Ascending aorta (tissue), 2 donors: Measurements from ENCODE around the gene MED9. TPM values are rescaled to one million over a fixed set of nuclear protein-coding genes. Genes with fewer than 3 reads are reported as not detected.
"Not testable (repeated sequence)": the region's sequence is repeated elsewhere in the genome, so short reads cannot be mapped to it uniquely, and the experiment has no call there.

Experiments used
- DNase-seq, 2 donors: peaks; one replicate each; pipeline ENCODE4 v3.0.0-alpha.2; 2019; ENCODE audit warnings: low spot score in 2 of 2
- H3K27ac ChIP-seq, 2 donors: fragments of 200-600 bp; sonication (generic); one replicate each; pipeline ENCODE4 v1.5.1; 2016 to 2017; ENCODE audit warnings: mild to moderate bottlenecking in 1 of 2
- H3K27me3 ChIP-seq: fragments of 200-600 bp; sonication (generic); one replicate; pipeline ENCODE4 v1.5.1; 2017
- H3K36me3 ChIP-seq, 2 donors: fragments of 200-600 bp; sonication (generic); one replicate each; pipeline ENCODE4 v1.5.1; 2016
- H3K4me1 ChIP-seq, 2 donors: fragments of 200-600 bp; sonication (generic); one replicate each; pipeline ENCODE4 v1.5.1; 2016 to 2017; ENCODE audit warnings: mild to moderate bottlenecking in 1 of 2
- H3K4me3 ChIP-seq, 2 donors: fragments of 200-600 bp; sonication (generic); one replicate each; pipeline ENCODE4 v1.5.1; 2016 to 2017; ENCODE audit warnings: mild to moderate bottlenecking in 1 of 2
- H3K9me3 ChIP-seq, 2 donors: fragments of 200-600 bp; sonication (generic); one replicate each; pipeline ENCODE4 v1.5.1; 2016
- intact Hi-C: fragments of 100-400 bp; cut with DNase I; formaldehyde crosslinking; loops from one replicate; pipeline ENCODE4 v1.15.1; 2023
- total RNA-seq: library from RNA; depleted of rRNA; stranded (reverse); fragments of >200 nt; gene quantifications from one replicate; pipeline ENCODE4 v1.1.0, GENCODE V29; 2016
- TF ChIP-seq, protein P1 (sequence below), 3 experiments: fragments of 200-600 bp in 2 of 3; fragments of 450-650 bp in 1 of 3; sonication (generic) in 2 of 3; IDR thresholded peaks; one replicate each; pipeline ENCODE4 v1.5.1; 2016 to 2019; ENCODE audit warnings: antibody characterized with exemption in 3 of 3, mild to moderate bottlenecking in 1 of 3, moderate library complexity in 1 of 3

MED9 gene
- total RNA-seq, 1 donor from 2014 or later: 16.9 TPM

DNA sequence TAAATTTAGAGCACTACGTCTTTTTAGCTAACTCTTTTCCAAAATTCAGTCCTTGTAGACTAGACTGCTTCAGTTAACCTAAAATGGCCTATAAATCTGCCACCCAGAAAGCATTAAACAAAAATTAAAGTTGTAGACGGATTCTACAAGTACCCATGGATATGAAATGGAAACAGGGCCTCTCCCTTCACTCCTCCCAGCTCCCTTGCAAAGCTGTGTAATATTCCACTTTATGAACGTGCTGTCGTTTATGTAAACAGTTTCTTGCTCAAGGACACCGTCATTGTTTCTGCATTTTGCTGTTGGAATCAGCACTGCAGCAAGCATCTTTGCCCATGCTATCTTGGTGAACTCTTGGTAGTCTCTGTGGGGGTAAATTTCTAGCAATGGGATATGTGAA lies 5.1 kb downstream of the MED9 start:
- no peaks in the 10 kb centered on the region for H3K27me3 ChIP-seq
- no peak overlapping the region for H3K4me3 ChIP-seq
- peaks cover 3 to 4% of the 10 kb centered on the region in 2 donors for H3K36me3 ChIP-seq
- no peak overlapping the region for H3K27ac ChIP-seq
- DNase-seq: no peak
- intact Hi-C loops: no loop called here
- no peaks in the 10 kb centered on the region for H3K9me3 ChIP-seq
- TF ChIP-seq, protein P1, sequence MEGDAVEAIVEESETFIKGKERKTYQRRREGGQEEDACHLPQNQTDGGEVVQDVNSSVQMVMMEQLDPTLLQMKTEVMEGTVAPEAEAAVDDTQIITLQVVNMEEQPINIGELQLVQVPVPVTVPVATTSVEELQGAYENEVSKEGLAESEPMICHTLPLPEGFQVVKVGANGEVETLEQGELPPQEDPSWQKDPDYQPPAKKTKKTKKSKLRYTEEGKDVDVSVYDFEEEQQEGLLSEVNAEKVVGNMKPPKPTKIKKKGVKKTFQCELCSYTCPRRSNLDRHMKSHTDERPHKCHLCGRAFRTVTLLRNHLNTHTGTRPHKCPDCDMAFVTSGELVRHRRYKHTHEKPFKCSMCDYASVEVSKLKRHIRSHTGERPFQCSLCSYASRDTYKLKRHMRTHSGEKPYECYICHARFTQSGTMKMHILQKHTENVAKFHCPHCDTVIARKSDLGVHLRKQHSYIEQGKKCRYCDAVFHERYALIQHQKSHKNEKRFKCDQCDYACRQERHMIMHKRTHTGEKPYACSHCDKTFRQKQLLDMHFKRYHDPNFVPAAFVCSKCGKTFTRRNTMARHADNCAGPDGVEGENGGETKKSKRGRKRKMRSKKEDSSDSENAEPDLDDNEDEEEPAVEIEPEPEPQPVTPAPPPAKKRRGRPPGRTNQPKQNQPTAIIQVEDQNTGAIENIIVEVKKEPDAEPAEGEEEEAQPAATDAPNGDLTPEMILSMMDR (IDR thresholded peaks at IDR 0.05): no peak
- peaks cover 8 to 10% of the 10 kb centered on the region in 2 donors for H3K4me1 ChIP-seq

DNA sequence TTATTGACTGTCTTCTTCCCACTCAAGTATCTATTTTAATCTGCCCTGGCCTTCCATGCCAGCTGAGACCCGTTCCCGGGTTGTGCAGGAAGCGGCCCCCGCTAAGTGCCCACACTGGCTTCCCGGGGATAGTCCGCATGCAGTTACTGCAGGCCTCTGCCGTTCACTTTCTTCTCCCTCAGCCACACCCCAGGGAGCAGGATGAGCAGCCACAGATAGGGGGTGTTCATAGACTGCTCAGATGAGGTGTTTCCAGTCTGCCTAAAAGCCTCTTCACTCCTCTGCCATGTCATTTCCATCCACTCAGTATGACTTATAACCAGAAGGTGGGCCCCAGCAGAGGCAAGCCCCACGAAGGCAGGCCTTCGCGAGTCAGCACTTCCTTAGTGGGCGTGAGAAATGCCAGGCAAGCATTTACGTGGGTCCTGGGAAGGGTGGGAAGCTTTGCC lies 7.7 kb downstream of the MED9 start:
- intact Hi-C loops: no loop called here

DNA sequence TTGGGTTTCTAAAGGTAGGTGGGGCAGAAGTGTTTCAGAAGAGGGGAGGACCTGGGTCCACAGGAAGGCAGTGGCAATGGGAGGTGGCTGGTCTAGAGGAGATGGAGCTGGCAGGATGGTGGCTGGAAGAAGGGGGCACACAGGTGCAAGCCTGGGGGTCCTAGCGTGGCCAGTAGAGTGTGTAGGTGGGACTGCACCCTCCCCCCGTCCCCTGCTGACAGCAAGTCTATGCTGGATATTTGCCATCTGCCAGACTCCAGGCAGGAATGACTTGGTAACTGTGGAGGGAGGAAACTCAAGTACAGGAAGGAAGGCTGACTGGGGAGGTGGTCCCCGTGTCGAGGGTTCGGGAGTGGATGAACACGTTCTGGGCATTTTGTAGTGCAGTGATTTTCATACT lies 8.6 kb downstream of the MED9 start:
- TF ChIP-seq, protein P1 (IDR thresholded peaks at IDR 0.05): no peak
- Histone ChIP-seq H3K27ac (no peak overlapping the region), H3K4me3 (no peak overlapping the region), H3K4me1 (no peaks in the 10 kb centered on the region), H3K9me3 (no peaks in the 10 kb centered on the region), H3K36me3 (peaks cover 9 to 15% of the 10 kb centered on the region in 2 donors), H3K27me3 (no peaks in the 10 kb centered on the region)
- intact Hi-C loops: no loop called here
- no peak for DNase-seq

More for the DNA sequence above, 7.7 kb downstream of the MED9 start:
- Histone ChIP-seq H3K27me3 (no peaks in the 10 kb centered on the region), H3K4me3 (no peak overlapping the region), H3K4me1 (no peaks in the 10 kb centered on the region), H3K36me3 (peaks cover 9 to 15% of the 10 kb centered on the region in 2 donors), H3K9me3 (no peaks in the 10 kb centered on the region), H3K27ac (no peak overlapping the region)
- no peak for DNase-seq
- TF ChIP-seq, protein P1 (IDR thresholded peaks at IDR 0.05): no peak

DNA sequence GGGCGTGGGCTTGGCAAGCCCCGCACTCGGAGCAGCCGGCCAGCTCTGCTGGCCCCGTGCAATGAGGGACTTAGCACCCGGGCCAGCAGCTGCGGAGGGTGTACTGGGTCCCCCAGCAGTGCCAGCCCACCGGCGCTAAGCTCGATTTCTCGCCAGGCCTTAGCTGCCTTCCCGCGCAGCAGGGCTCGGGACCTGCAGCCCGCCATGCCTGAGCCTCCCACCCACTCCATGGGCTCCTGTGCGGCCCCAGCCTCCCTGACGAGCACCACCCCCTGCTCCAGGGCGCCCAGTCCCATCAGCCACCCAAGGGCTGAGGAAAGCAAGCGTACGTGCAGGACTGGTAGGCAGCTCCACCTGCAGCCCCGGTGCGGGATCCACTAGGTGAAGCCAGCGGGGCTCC lies 9.6 kb downstream of the MED9 start:
- H3K4me1 ChIP-seq, DNase-seq, H3K4me3 ChIP-seq, H3K27me3 ChIP-seq, H3K27ac ChIP-seq, intact Hi-C loops, H3K9me3 ChIP-seq: not testable (repeated sequence)
- H3K36me3 ChIP-seq: peaks cover 10 to 19% of the 10 kb centered on the region in 2 donors

DNA sequence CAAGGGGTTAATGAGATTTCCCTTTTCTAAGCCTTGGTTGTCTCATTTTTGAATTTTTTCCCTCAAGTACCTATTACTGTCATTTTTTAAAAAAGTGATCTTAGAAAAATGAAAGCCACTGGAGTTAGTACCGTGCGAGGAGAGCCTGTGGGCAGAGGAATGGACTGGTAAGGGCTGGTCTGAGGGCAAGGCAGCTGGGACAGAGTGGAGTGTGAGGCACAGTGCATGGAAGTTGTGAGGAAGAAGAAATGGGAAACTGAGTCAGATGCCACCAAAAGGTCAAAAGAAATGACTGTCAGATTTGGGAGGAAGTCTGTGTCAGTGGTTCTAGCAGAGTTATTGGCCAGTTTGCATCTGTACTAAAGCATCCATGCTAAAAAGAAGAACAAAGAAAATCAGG lies 11.2 kb downstream of the MED9 start:
- DNase-seq: no peak
- H3K36me3 ChIP-seq: peaks cover 26 to 34% of the 10 kb centered on the region in 2 donors
- H3K27ac ChIP-seq: no peak overlapping the region

DNA sequence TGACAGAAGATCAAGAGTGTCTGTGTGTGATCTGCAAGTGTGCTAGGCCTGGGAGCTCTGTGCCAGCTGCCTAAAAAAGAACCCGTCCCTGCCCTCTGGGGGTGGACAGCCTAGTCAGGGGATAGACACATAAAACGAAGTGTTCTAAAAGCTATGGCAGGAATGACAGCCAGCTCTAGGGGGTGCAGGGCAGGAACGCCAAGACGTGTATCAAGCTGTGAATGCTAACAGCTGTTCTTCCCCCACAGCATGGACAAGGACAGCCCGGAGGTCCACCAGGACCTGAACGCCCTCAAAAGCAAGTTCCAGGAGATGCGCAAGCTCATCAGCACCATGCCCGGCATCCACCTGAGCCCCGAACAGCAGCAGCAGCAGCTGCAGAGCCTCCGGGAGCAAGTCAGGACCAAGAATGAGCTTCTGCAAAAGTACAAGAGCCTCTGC lies 14.3 kb downstream of the MED9 start:
- peaks cover 3 to 8% of the 10 kb centered on the region in 2 donors for H3K4me1 ChIP-seq
- no peak overlapping the region for H3K27ac ChIP-seq
- no peak overlapping the region for H3K4me3 ChIP-seq
- no peaks in the 10 kb centered on the region for H3K9me3 ChIP-seq
- no peak for DNase-seq
- H3K36me3 ChIP-seq: peaks cover 22 to 34% of the 10 kb centered on the region in 2 donors
- intact Hi-C loops: loop anchor here (10.0 kb wide), 1 partner anchor 544 kb away; the partner anchor contains the start of genes ATPAF2 and GID4
- no peaks in the 10 kb centered on the region for H3K27me3 ChIP-seq
- TF ChIP-seq, protein P1 (IDR thresholded peaks at IDR 0.05): no peak

More for the DNA sequence above, 11.2 kb downstream of the MED9 start:
- Histone ChIP-seq H3K27me3 (no peaks in the 10 kb centered on the region), H3K9me3 (no peaks in the 10 kb centered on the region), H3K4me1 (no peaks in the 10 kb centered on the region), H3K4me3 (no peak overlapping the region)
- intact Hi-C loops: no loop called here
- TF ChIP-seq, protein P1 (IDR thresholded peaks at IDR 0.05): no peak
